Naive thymus-derived CD4-positive, alpha-beta T cell (primary cell): ENCODE measurements around the gene ADGRB3. TPM values are rescaled to one million over a fixed set of nuclear protein-coding genes. Genes with fewer than 3 reads are reported as not detected.

Experiments used
- ATAC-seq: fragments of 150-1000 bp; cut with Tn5 transposase; 2 replicates; pipeline ENCODE4 v1.10.0; 2021; ENCODE audit warnings: mild to moderate bottlenecking, moderate library complexity
- CTCF ChIA-PET: fragments of 350-600 bp; sonication (Branson Sonifier 250); formaldehyde crosslinking; loops from one replicate; lab custom pipeline; 2021; ENCODE audit warnings: antibody characterized with exemption; lab: Charles Lee
- POLR2A ChIA-PET: fragments of 350-600 bp; sonication (Branson Sonifier 250); formaldehyde crosslinking; loops from one replicate; lab custom pipeline; 2021; ENCODE audit warnings: antibody characterized with exemption, inconsistent platforms; lab: Charles Lee
- DNase-seq, 9 donors: peaks; one replicate each; pipeline versions ENCODE4 v3.0.0 to v3.0.0-alpha.2; 2020 to 2022; ENCODE audit warnings: mixed read lengths in 1 of 9
- H3K27ac ChIP-seq: one replicate; pipeline ENCODE4 v1.7.0; 2013; ENCODE audit warnings: mild to moderate bottlenecking, low read depth, low read length, moderate library complexity
- H3K27me3 ChIP-seq, 2 donors: one replicate each; pipeline ENCODE4 v1.7.0; 2013; ENCODE audit warnings: low read length in 2 of 2, mild to moderate bottlenecking in 2 of 2, moderate library complexity in 2 of 2; ENCODE audit not compliant: control insufficient read depth in 2 of 2, insufficient read depth in 2 of 2
- H3K36me3 ChIP-seq, 3 experiments: 1 replicate in 2 of 3; 2 replicates in 1 of 3; pipeline ENCODE4 v1.7.0; 2013; ENCODE audit warnings: low read length in 3 of 3, mild to moderate bottlenecking in 3 of 3, moderate library complexity in 1 of 3; ENCODE audit not compliant: insufficient read depth in 3 of 3, control insufficient read depth in 2 of 3
- H3K4me1 ChIP-seq, 2 donors: one replicate each; pipeline ENCODE4 v1.7.0; 2013; ENCODE audit warnings: low read length in 2 of 2, mild to moderate bottlenecking in 2 of 2, moderate library complexity in 1 of 2; ENCODE audit not compliant: control insufficient read depth in 2 of 2, insufficient read depth in 2 of 2
- H3K4me3 ChIP-seq: 2 replicates; pipeline ENCODE4 v1.7.0; 2013; ENCODE audit warnings: mild to moderate bottlenecking, low read length
- H3K9me3 ChIP-seq, 3 experiments: 1 replicate in 2 of 3; 2 replicates in 1 of 3; pipeline ENCODE4 v1.7.0; 2013; ENCODE audit warnings: low read length in 3 of 3; ENCODE audit not compliant: control insufficient read depth in 2 of 3
- H3K27ac Mint-ChIP-seq, 9 donors: one replicate each; pipeline ENCODE4 v1.8.0; 2020 to 2022; ENCODE audit warnings: mixed read lengths in 9 of 9, mild to moderate bottlenecking in 8 of 9, moderate library complexity in 5 of 9, inconsistent platforms in 2 of 9
- H3K27me3 Mint-ChIP-seq, 5 donors: one replicate each; pipeline ENCODE4 v1.8.0; 2021 to 2022; ENCODE audit warnings: mixed read lengths in 5 of 5, mild to moderate bottlenecking in 1 of 5
- H3K36me3 Mint-ChIP-seq, 5 donors: one replicate each; pipeline ENCODE4 v1.8.0; 2020 to 2022; ENCODE audit warnings: mixed read lengths in 5 of 5, mild to moderate bottlenecking in 3 of 5, inconsistent platforms in 1 of 5
- H3K4me1 Mint-ChIP-seq, 7 donors: one replicate each; pipeline ENCODE4 v1.8.0; 2020 to 2022; ENCODE audit warnings: mixed read lengths in 7 of 7, mild to moderate bottlenecking in 3 of 7, inconsistent platforms in 1 of 7
- H3K4me3 Mint-ChIP-seq, 10 donors: one replicate each; pipeline ENCODE4 v1.8.0; 2020 to 2022; ENCODE audit warnings: mild to moderate bottlenecking in 10 of 10, mixed read lengths in 10 of 10, moderate library complexity in 6 of 10, inconsistent platforms in 2 of 10
- H3K9me3 Mint-ChIP-seq, 11 donors: one replicate each; pipeline ENCODE4 v1.8.0; 2020 to 2022; ENCODE audit warnings: mixed read lengths in 11 of 11, mild to moderate bottlenecking in 4 of 11, inconsistent platforms in 1 of 11, moderate library complexity in 1 of 11
- intact Hi-C, 2 donors: fragments of 100-400 bp; cut with micrococcal nuclease; formaldehyde crosslinking; loops; one replicate each; pipeline ENCODE4 v1.15.1; 2023
- polyA plus RNA-seq, 2 donors: library from polyadenylated mRNA; unstranded; fragments of 300-500 nt; fragmentation: Illumina TruSeq; gene quantifications; one replicate each; pipeline ENCODE4 v1.2.3, GENCODE V29; 2021
- total RNA-seq, 6 experiments: library from RNA in 5 of 6; stranded (reverse) in 5 of 6; gene quantifications; 1 replicate in 5 of 6; 2 replicates in 1 of 6; pipeline ENCODE4 v1.2.3 and lab custom pipeline; 2021 to 2026

The ADGRB3 gene
- total and polyA plus RNA-seq, 7 experiments from 2014 or later = not detected

DNA sequence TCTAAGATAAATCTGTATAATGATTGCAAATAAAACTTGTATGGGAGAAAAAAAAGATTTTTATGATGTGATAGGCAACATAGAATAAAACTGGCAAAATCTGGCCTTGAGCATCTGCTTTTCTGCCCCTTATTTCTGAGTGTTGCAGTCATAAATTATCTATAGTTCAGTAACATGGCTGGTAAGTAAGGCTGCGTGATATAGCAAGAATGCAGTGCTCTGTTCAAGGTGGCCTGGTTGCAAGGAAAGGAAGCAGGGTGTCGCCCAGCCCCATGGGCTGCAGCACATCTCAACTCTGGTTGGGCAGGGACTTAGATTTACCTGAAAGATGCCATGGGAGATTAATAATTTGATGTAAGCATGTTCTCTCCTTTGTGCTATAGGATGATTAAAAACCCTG, 582.3 kb downstream of the ADGRB3 start:
- DNase-seq (no peak), ATAC-seq (no peak)
- no peaks in the 10 kb centered on the region for H3K27me3 Mint-ChIP-seq

DNA sequence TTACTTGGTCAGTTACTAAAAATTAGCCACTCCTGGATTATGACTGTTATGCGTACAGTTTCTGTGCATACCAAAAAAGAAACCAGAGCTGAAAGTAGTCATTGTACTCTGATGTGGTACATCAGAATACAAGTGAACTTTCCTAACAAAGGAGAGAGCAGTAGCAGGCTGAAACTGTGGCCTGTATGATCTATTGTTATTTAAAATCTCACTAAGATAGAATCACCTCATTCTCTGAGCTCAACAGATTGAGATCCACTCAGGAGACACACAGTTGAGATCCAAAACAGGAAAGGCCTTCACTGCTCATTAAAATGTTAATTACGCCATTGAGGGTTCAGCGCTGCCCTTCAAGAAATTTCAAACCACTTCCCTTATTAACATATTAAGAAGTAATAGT, 585.3 kb downstream of the ADGRB3 start:
- H3K4me1 Mint-ChIP-seq = no peaks in the 10 kb centered on the region
- ChIA-PET POLR2A (no interaction called here), CTCF (no interaction called here)
- ATAC-seq (no peak), DNase-seq (no peak)
- H3K27ac Mint-ChIP-seq = no peak overlapping the region
- H3K9me3 Mint-ChIP-seq = peaks cover 0 to 6% (median 0%) of the 10 kb centered on the region in 11 donors
- no peaks in the 10 kb centered on the region for H3K27me3 ChIP-seq
- intact Hi-C loops = no loop called here
- H3K36me3 Mint-ChIP-seq = no peaks in the 10 kb centered on the region
- H3K4me1 ChIP-seq = no peaks in the 10 kb centered on the region
- H3K4me3 ChIP-seq = no peak overlapping the region
- no peak overlapping the region for H3K27ac ChIP-seq
- H3K4me3 Mint-ChIP-seq = no peak overlapping the region
- no peaks in the 10 kb centered on the region for H3K36me3 ChIP-seq
- H3K9me3 ChIP-seq = no peaks in the 10 kb centered on the region
- no peaks in the 10 kb centered on the region for H3K27me3 Mint-ChIP-seq

More for the DNA sequence above, 582.3 kb downstream of the ADGRB3 start:
- no peak overlapping the region for H3K27ac ChIP-seq
- POLR2A ChIA-PET = no interaction called here
- intact Hi-C loops = no loop called here
- H3K4me1 Mint-ChIP-seq = no peaks in the 10 kb centered on the region
- no peak overlapping the region for H3K27ac Mint-ChIP-seq
- no peaks in the 10 kb centered on the region for H3K27me3 ChIP-seq
- no peaks in the 10 kb centered on the region for H3K36me3 ChIP-seq
- no peak overlapping the region for H3K4me3 Mint-ChIP-seq
- H3K4me1 ChIP-seq = no peaks in the 10 kb centered on the region
- CTCF ChIA-PET = no interaction called here
- H3K36me3 Mint-ChIP-seq = no peaks in the 10 kb centered on the region
- peaks cover 0 to 6% (median 0%) of the 10 kb centered on the region in 11 donors for H3K9me3 Mint-ChIP-seq
- H3K9me3 ChIP-seq = no peaks in the 10 kb centered on the region
- no peak overlapping the region for H3K4me3 ChIP-seq

DNA sequence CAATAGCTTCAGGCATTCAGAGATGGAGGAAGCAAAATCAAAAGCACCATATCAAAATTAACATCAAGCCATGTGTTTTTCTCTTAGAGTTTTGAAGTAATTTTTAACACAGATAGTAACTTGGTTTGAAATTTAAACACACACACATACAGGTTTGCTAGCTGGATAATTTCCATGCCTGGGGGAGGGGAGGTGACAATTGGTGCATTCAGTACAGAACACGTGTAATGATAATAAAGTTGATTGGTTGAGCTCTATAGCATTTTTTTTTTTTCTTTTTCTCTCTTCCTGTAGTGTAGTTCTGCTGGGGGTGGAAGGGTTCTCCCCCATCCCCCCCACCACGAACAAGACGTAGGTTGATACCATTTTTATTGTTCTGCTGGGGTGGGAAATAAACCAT, 596.9 kb downstream of the ADGRB3 start:
- POLR2A ChIA-PET = interaction anchor here (0.7 kb wide), 1 partner anchor 18 kb away, joined by 4 read pairs; no protein-coding TSS in a partner anchor
- H3K9me3 ChIP-seq = no peaks in the 10 kb centered on the region
- intact Hi-C loops = loop anchor here in 1 of 2 donors (5.0 kb wide), 1 partner anchor 595 kb away; the partner anchor contains the start of gene ADGRB3
- H3K27ac ChIP-seq = no peak overlapping the region
- H3K36me3 Mint-ChIP-seq = no peaks in the 10 kb centered on the region
- H3K36me3 ChIP-seq = no peaks in the 10 kb centered on the region
- H3K4me3 Mint-ChIP-seq = no peak overlapping the region
- no peaks in the 10 kb centered on the region for H3K4me1 ChIP-seq
- H3K9me3 Mint-ChIP-seq = peaks cover 0 to 42% (median 4%) of the 10 kb centered on the region in 11 donors
- ATAC-seq (no peak), DNase-seq (no peak)
- no peaks in the 10 kb centered on the region for H3K4me1 Mint-ChIP-seq
- no peak overlapping the region for H3K27ac Mint-ChIP-seq
- peaks cover 0 to 13% (median 0%) of the 10 kb centered on the region in 5 donors for H3K27me3 Mint-ChIP-seq
- CTCF ChIA-PET = no interaction called here
- H3K27me3 ChIP-seq = no peaks in the 10 kb centered on the region
- H3K4me3 ChIP-seq = no peak overlapping the region

DNA sequence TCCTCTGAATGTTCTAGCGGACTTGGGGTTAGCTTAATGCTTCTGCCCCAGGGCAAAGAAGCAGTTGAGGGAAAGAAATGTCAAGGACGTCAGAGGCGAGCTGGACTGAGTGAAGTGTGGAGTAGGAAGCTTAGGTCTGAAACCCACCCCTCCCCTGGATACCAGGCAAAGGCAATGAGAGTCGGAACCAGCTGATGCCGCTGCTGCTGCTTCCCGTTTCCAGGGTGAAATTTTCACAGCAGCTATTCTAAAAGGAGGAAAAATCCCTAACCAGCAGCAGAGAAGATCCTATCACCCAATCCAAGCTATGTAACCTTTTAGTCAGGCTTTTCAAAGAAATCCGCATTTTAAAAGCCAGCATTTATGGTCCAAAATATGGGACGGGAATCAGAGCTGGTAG, 597.4 kb downstream of the ADGRB3 start:
- H3K9me3 ChIP-seq = no peaks in the 10 kb centered on the region
- ChIA-PET POLR2A (no interaction called here), CTCF (no interaction called here)
- peaks cover 0 to 42% (median 4%) of the 10 kb centered on the region in 11 donors for H3K9me3 Mint-ChIP-seq
- no peaks in the 10 kb centered on the region for H3K36me3 Mint-ChIP-seq
- H3K4me3 ChIP-seq = no peak overlapping the region
- no peak overlapping the region for H3K4me3 Mint-ChIP-seq
- peaks cover 0 to 13% (median 0%) of the 10 kb centered on the region in 5 donors for H3K27me3 Mint-ChIP-seq
- H3K4me1 Mint-ChIP-seq = no peaks in the 10 kb centered on the region
- ATAC-seq (no peak), DNase-seq (no peak)
- H3K4me1 ChIP-seq = no peaks in the 10 kb centered on the region
- no peaks in the 10 kb centered on the region for H3K27me3 ChIP-seq
- intact Hi-C loops = loop anchor here in 1 of 2 donors (5.0 kb wide), 1 partner anchor 595 kb away; the partner anchor contains the start of gene ADGRB3
- H3K36me3 ChIP-seq = no peaks in the 10 kb centered on the region
- H3K27ac ChIP-seq = no peak overlapping the region
- no peak overlapping the region for H3K27ac Mint-ChIP-seq

DNA sequence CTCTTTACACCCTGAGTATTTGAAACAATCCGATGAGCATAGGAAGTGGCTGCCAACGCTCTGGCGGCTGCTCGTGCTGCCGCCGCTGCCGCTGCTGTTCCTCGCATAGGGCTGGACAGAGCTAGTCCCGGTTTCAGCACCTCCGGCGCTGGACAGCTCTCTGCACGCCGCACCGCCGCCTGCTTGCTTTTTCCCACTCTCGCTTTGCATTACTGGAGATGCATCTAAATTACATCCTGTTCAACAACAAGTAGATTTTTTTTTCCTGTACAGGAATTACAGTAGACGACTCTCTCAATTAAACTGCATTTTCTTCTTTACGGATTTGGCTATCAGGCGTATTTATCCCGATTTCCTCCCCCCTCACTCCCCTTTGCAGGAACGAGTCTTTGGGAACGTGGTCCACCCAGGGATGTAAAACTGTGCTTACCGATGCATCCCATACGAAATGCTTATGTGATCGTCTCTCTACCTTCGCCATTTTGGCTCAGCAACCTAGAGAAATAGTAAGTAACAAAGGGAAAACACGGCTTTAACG, 597.9 kb downstream of the ADGRB3 start:
- ChIA-PET POLR2A (no interaction called here), CTCF (no interaction called here)
- Mint-ChIP-seq H3K27me3 (peaks cover 0 to 13% (median 0%) of the 10 kb centered on the region in 5 donors), H3K4me3 (no peak overlapping the region), H3K36me3 (no peaks in the 10 kb centered on the region), H3K27ac (no peak overlapping the region), H3K4me1 (no peaks in the 10 kb centered on the region), H3K9me3 (peaks cover 0 to 42% (median 4%) of the 10 kb centered on the region in 11 donors)
- H3K27me3 ChIP-seq = no peaks in the 10 kb centered on the region
- H3K4me1 ChIP-seq = no peaks in the 10 kb centered on the region
- intact Hi-C loops = loop anchor here in 1 of 2 donors (5.0 kb wide), 1 partner anchor 596 kb away; the partner anchor contains the start of gene ADGRB3
- no peak overlapping the region for H3K27ac ChIP-seq
- no peaks in the 10 kb centered on the region for H3K36me3 ChIP-seq
- H3K9me3 ChIP-seq = no peaks in the 10 kb centered on the region
- H3K4me3 ChIP-seq = no peak overlapping the region
- ATAC-seq = peak; percentile 38
- DNase-seq = peak in 5 of 9 donors; percentile 2 to 66 (median 7)

DNA sequence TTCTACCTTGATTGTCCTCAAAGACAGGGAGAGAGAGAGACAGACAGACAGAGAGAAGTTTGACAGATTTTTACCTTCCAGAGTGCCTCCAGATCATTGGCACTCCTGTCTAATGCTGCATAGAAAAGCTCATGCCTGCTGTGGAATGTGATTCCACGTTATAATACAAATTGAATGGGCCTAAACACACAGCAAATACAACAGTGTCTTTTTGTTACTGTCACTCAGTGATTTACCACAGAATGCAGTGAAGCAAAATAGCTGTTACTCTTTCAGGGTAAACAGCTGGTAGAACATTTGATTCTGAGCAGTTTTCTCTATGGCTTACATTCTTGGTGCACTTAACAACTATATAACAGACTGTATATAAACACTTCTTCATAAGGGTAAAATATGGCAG, 603.0 kb downstream of the ADGRB3 start:
- Histone ChIP-seq H3K4me3 (no peak overlapping the region), H3K27me3 (no peaks in the 10 kb centered on the region), H3K4me1 (no peaks in the 10 kb centered on the region), H3K9me3 (no peaks in the 10 kb centered on the region), H3K27ac (no peak overlapping the region), H3K36me3 (no peaks in the 10 kb centered on the region)
- Mint-ChIP-seq H3K4me3 (no peak overlapping the region), H3K27me3 (peaks cover 0 to 2% (median 0%) of the 10 kb centered on the region in 5 donors), H3K9me3 (peaks cover 0 to 11% (median 0%) of the 10 kb centered on the region in 11 donors), H3K36me3 (no peaks in the 10 kb centered on the region), H3K4me1 (no peaks in the 10 kb centered on the region), H3K27ac (no peak overlapping the region)
- ATAC-seq = no peak
- ChIA-PET POLR2A (no interaction called here), CTCF (no interaction called here)
- intact Hi-C loops = no loop called here
- no peak for DNase-seq

DNA sequence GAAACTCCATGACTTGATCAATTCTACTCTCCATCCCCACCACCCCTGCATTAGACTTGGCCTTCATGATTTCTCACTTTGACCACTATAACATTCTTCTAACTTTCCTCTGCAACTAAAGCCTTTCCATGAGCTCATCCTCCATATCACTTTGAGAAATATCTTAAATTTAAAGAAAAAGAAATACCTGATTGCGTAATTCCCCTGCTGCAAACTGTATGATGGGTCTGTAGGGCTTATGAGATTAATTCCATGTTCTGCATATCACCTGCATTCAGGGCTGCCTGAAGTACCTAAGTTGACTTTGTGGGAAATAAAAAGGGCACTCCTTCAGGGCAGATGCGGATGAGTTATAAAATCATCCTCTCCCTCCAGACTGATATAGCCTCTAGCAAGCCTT, 611.9 kb downstream of the ADGRB3 start:
- no peak overlapping the region for H3K4me3 ChIP-seq
- intact Hi-C loops = no loop called here
- DNase-seq (no peak), ATAC-seq (no peak)
- H3K27ac ChIP-seq = no peak overlapping the region
- no peaks in the 10 kb centered on the region for H3K27me3 ChIP-seq
- no peaks in the 10 kb centered on the region for H3K27me3 Mint-ChIP-seq
- peaks cover 0 to 5% (median 0%) of the 10 kb centered on the region in 11 donors for H3K9me3 Mint-ChIP-seq
- no peak overlapping the region for H3K4me3 Mint-ChIP-seq
- CTCF ChIA-PET = no interaction called here
- H3K36me3 ChIP-seq = no peaks in the 10 kb centered on the region
- H3K27ac Mint-ChIP-seq = no peak overlapping the region
- H3K9me3 ChIP-seq = no peaks in the 10 kb centered on the region
- POLR2A ChIA-PET = no interaction called here
- H3K36me3 Mint-ChIP-seq = no peaks in the 10 kb centered on the region
- H3K4me1 ChIP-seq = no peaks in the 10 kb centered on the region
- no peaks in the 10 kb centered on the region for H3K4me1 Mint-ChIP-seq
